A549 (cell line): ENCODE results near the gene CSNK1D.

ENCODE experiments used
- CTCF ChIP-seq: fragments of >200 bp; sonication (Bioruptor Twin); formaldehyde crosslinking; IDR thresholded peaks from 3 replicates; pipeline ENCODE4 v1.5.1; 2016
- EP300 ChIP-seq, 2 experiments: fragments of >200 bp; sonication (Bioruptor Twin); formaldehyde crosslinking; IDR thresholded peaks; 2 replicates in 1 of 2; 3 replicates in 1 of 2; pipeline ENCODE4 v1.6.1; 2016 to 2017
- HDAC2 ChIP-seq: fragments of 200-600 bp; sonication (generic); IDR thresholded peaks from 2 replicates; pipeline ENCODE4 v1.6.1; 2016
- MAX ChIP-seq: IDR thresholded peaks from 2 replicates; pipeline ENCODE4 v1.6.1; 2012
- POLR2A ChIP-seq: IDR thresholded peaks from 2 replicates; pipeline ENCODE4 v1.6.1; 2012; ENCODE audit warnings: mild to moderate bottlenecking, low read length
- POLR2AphosphoS2 ChIP-seq: conservative IDR thresholded peaks from 2 replicates; pipeline ENCODE4 v1.6.1; 2012; ENCODE audit warnings: low read length, improper control_type of control experiment, inconsistent platforms
- SMC3 ChIP-seq: fragments of >200 bp; sonication (Bioruptor Twin); formaldehyde crosslinking; IDR thresholded peaks from 3 replicates; pipeline ENCODE4 v1.6.1; 2018; ENCODE audit warnings: inconsistent platforms

- no peak for TF ChIP-seq CTCF
- no peak for TF ChIP-seq EP300 (IDR thresholded peaks at IDR 0.05)
- TF ChIP-seq POLR2AphosphoS2, result 0 out of 2 replicates have a peak, but pooled peaks have one; percentile 14
- TF ChIP-seq HDAC2, result no peak
- TF ChIP-seq POLR2A, result no peak
- TF ChIP-seq SMC3, result no peak
- TF ChIP-seq MAX, result no peak
Measured at GRCh38 chr17:82241926-82242697, 31.4 kb downstream of the CSNK1D start.
